SU-DHL-6 (cell line): ENCODE results near the gene GAS7.

ENCODE experiments used
- H2AFZ ChIP-seq: fragments of 200-600 bp; sonication (generic); 2 replicates; pipeline ENCODE4 v1.6.1; 2014; ENCODE audit warnings: low read depth, mild to moderate bottlenecking, moderate library complexity, mixed read lengths, antibody characterized with exemption, low read length; ENCODE audit not compliant: severe bottlenecking
- H3F3A ChIP-seq: fragments of 200-600 bp; shearing (Covaris generic); 2 replicates; pipeline ENCODE4 v1.6.0; 2016; ENCODE audit warnings: antibody characterized with exemption, mild to moderate bottlenecking; ENCODE audit not compliant: insufficient read depth
- H3K27ac ChIP-seq: fragments of 200-600 bp; sonication (generic); 2 replicates; pipeline ENCODE4 v1.5.1; 2016; ENCODE audit warnings: low read depth, mild to moderate bottlenecking, low read length, moderate library complexity, mixed read lengths
- H3K27me3 ChIP-seq: fragments of 200-600 bp; sonication (generic), shearing (Covaris generic); 2 replicates; pipeline ENCODE4 v1.6.0; 2014; ENCODE audit warnings: mild to moderate bottlenecking, low read length
- H3K36me3 ChIP-seq: fragments of 200-600 bp; sonication (generic); 2 replicates; pipeline ENCODE4 v1.6.1; 2014; ENCODE audit warnings: mild to moderate bottlenecking, low read length, mixed read lengths
- H3K4me2 ChIP-seq: fragments of 300-600, 200-600 bp; shearing (Covaris generic), sonication (generic); 2 replicates; pipeline ENCODE4 v1.6.0; 2014; ENCODE audit warnings: low read length, low read depth, mild to moderate bottlenecking; ENCODE audit not compliant: poor library complexity, severe bottlenecking
- H3K4me3 ChIP-seq: fragments of 200-600 bp; sonication (generic); 2 replicates; pipeline ENCODE4 v1.5.1; 2014; ENCODE audit warnings: antibody characterized with exemption, low read length, mild to moderate bottlenecking, mixed read lengths; ENCODE audit not compliant: insufficient read depth, poor library complexity, severe bottlenecking
- H3K79me2 ChIP-seq: fragments of 200-600 bp; sonication (generic); 2 replicates; pipeline ENCODE4 v1.6.1; 2014; ENCODE audit warnings: mild to moderate bottlenecking, low read length, moderate library complexity; ENCODE audit not compliant: insufficient read depth
- H3K9ac ChIP-seq: fragments of 200-600 bp; sonication (generic); 2 replicates; pipeline ENCODE4 v1.7.0; 2014; ENCODE audit warnings: mild to moderate bottlenecking, low read length
- H3K9me2 ChIP-seq: fragments of 200-600 bp; sonication (generic); replicated peaks from 2 replicates; pipeline ENCODE4 v1.6.1; 2014; ENCODE audit warnings: low read length; ENCODE audit not compliant: insufficient read depth
- H3K9me3 ChIP-seq: fragments of 200-600 bp; sonication (generic); 2 replicates; pipeline ENCODE4 v1.6.1; 2014; ENCODE audit warnings: low read length, mixed read lengths; ENCODE audit not compliant: insufficient read depth
- H4K20me1 ChIP-seq: fragments of 200-600 bp; sonication (generic); 2 replicates; pipeline ENCODE4 v1.6.1; 2014; ENCODE audit warnings: low read depth, mild to moderate bottlenecking, antibody characterized with exemption, low read length, moderate library complexity, mixed read lengths
- EZH2phosphoT487 ChIP-seq: fragments of 200-600 bp; sonication (generic), shearing (Covaris generic); conservative IDR thresholded peaks from 2 replicates; pipeline ENCODE4 v1.6.1; 2018; ENCODE audit warnings: mild to moderate bottlenecking, antibody characterized with exemption, low read length, moderate library complexity, mixed read lengths
- TF ChIP-seq, protein P1 (sequence below): fragments of 200-600 bp; sonication (generic); IDR thresholded peaks from one replicate; pipeline ENCODE4 v1.5.1; 2017; ENCODE audit warnings: antibody characterized with exemption, mild to moderate bottlenecking, low read length, moderate library complexity; ENCODE audit not compliant: insufficient read depth, poor library complexity, severe bottlenecking

Gene GAS7

GRCh38 chr17:10036511-10037061, 161.8 kb downstream of the GAS7 start:
- TF ChIP-seq, protein P1, sequence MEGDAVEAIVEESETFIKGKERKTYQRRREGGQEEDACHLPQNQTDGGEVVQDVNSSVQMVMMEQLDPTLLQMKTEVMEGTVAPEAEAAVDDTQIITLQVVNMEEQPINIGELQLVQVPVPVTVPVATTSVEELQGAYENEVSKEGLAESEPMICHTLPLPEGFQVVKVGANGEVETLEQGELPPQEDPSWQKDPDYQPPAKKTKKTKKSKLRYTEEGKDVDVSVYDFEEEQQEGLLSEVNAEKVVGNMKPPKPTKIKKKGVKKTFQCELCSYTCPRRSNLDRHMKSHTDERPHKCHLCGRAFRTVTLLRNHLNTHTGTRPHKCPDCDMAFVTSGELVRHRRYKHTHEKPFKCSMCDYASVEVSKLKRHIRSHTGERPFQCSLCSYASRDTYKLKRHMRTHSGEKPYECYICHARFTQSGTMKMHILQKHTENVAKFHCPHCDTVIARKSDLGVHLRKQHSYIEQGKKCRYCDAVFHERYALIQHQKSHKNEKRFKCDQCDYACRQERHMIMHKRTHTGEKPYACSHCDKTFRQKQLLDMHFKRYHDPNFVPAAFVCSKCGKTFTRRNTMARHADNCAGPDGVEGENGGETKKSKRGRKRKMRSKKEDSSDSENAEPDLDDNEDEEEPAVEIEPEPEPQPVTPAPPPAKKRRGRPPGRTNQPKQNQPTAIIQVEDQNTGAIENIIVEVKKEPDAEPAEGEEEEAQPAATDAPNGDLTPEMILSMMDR: no peak
- TF ChIP-seq EZH2phosphoT487: no peak
- Histone ChIP-seq H3K9ac (no peak overlapping the region), H3K27me3 (no peaks in the 10 kb centered on the region)

DNA sequence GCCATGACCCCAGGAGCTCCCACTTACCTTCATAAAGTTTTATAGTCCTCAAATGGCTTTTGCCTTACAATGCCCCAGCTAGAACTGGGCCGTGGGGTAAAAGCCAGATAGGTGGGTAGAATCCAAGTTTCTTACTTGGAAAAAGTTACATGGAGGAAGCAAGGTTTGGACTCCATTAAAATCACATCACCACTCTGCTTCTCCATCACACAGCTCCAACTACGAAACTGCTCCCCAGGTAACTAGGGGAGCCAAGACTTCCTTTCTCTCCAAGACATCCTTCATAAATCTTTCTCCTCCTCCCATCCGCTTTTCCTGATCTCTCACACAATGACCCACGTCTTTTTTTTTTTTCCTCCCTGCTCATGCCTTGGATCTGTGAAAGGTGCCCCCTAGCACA, 162.5 kb downstream of the GAS7 start:
- TF ChIP-seq, protein P1: no peak
- no peak for TF ChIP-seq EZH2phosphoT487
- no peak overlapping the region for H3K27ac ChIP-seq
- no peaks in the 10 kb centered on the region for H3K79me2 ChIP-seq
- H3K27me3 ChIP-seq: no peaks in the 10 kb centered on the region
- H3K9me2 ChIP-seq: no peaks in the 10 kb centered on the region
- no peaks in the 10 kb centered on the region for H3K9me3 ChIP-seq
- H3K9ac ChIP-seq: no peak overlapping the region
- no peaks in the 10 kb centered on the region for H3F3A ChIP-seq
- H3K36me3 ChIP-seq: no peaks in the 10 kb centered on the region
- no peak overlapping the region for H2AFZ ChIP-seq
- H3K4me2 ChIP-seq: no peak overlapping the region
- no peaks in the 10 kb centered on the region for H4K20me1 ChIP-seq
- H3K4me3 ChIP-seq: no peak overlapping the region

More at GRCh38 chr17:10036511-10037061, 161.8 kb downstream of the GAS7 start:
- H3K4me2 ChIP-seq: no peak overlapping the region
- H2AFZ ChIP-seq: no peak overlapping the region
- no peaks in the 10 kb centered on the region for H3K9me3 ChIP-seq
- H3K79me2 ChIP-seq: no peaks in the 10 kb centered on the region
- H3K9me2 ChIP-seq: no peaks in the 10 kb centered on the region
- H3K27ac ChIP-seq: no peak overlapping the region
- no peaks in the 10 kb centered on the region for H3F3A ChIP-seq
- no peak overlapping the region for H3K4me3 ChIP-seq
- no peaks in the 10 kb centered on the region for H4K20me1 ChIP-seq
- no peaks in the 10 kb centered on the region for H3K36me3 ChIP-seq

DNA sequence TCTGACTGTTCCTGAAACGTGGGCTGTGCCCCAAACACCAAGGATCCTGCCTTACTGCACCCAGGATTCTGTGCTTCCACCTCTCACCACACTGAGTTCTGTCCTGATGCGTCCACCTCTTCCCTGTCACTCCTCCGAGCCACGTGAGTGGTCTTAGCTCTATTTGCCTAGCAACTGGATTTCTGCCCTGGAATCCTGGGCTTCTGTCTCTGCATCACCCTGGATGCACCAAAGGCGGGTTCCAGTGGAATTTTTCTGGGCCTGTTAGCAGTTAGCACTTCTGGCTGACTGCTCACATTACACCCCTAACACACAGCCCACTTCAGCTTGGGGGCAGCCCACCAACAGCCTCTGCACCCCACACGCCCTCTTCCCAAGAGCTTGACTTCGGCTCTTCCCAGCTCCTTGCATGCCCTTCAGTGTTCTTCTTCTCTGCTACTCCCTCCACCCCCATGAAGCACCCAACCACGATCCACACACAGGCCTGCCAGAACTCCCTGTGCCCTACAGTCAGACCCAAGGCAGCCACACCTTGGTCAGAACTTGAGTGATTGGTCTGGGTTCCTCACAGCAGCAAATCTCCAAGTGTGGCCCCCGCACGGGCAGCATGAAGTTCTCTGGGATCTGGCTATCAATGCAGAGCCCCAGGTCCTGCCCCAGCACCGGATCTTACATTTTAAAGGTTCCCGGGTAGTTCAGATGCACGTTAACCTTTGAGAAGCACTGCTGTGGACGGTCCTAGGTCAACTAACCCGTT, 163.5 kb downstream of the GAS7 start:
- no peaks in the 10 kb centered on the region for H3K9me3 ChIP-seq
- no peaks in the 10 kb centered on the region for H3K27me3 ChIP-seq
- H3K79me2 ChIP-seq: no peaks in the 10 kb centered on the region
- H3K9me2 ChIP-seq: no peaks in the 10 kb centered on the region
- no peaks in the 10 kb centered on the region for H3F3A ChIP-seq
- no peak overlapping the region for H3K9ac ChIP-seq
- H4K20me1 ChIP-seq: no peaks in the 10 kb centered on the region
- no peaks in the 10 kb centered on the region for H3K36me3 ChIP-seq
- H3K27ac ChIP-seq: no peak overlapping the region
- TF ChIP-seq, protein P1: no peak
- no peak for TF ChIP-seq EZH2phosphoT487
- H3K4me3 ChIP-seq: no peak overlapping the region
- no peak overlapping the region for H3K4me2 ChIP-seq
- no peak overlapping the region for H2AFZ ChIP-seq
